Testis (tissue), 2 donors: ENCODE data around the gene FAM210A.

Experiments
- POLR2A ChIP-seq: fragments of 450-650 bp; IDR thresholded peaks from one replicate; pipeline ENCODE4 v1.6.1; 2017; ENCODE audit warnings: antibody characterized with exemption, mild to moderate bottlenecking, moderate library complexity
- TF ChIP-seq, protein P1 (sequence below), 3 experiments: fragments of 450-650 bp in 2 of 3; fragments of 200-600 bp in 1 of 3; sonication (generic) in 1 of 3; IDR thresholded peaks; one replicate each; pipeline ENCODE4 v1.5.1; 2016 to 2019; ENCODE audit warnings: antibody characterized with exemption in 3 of 3, mild to moderate bottlenecking in 2 of 3, moderate library complexity in 1 of 3

GRCh38 chr18:13775058-13775457 lies 48.7 kb upstream of the FAM210A start:
- TF ChIP-seq, protein P1, sequence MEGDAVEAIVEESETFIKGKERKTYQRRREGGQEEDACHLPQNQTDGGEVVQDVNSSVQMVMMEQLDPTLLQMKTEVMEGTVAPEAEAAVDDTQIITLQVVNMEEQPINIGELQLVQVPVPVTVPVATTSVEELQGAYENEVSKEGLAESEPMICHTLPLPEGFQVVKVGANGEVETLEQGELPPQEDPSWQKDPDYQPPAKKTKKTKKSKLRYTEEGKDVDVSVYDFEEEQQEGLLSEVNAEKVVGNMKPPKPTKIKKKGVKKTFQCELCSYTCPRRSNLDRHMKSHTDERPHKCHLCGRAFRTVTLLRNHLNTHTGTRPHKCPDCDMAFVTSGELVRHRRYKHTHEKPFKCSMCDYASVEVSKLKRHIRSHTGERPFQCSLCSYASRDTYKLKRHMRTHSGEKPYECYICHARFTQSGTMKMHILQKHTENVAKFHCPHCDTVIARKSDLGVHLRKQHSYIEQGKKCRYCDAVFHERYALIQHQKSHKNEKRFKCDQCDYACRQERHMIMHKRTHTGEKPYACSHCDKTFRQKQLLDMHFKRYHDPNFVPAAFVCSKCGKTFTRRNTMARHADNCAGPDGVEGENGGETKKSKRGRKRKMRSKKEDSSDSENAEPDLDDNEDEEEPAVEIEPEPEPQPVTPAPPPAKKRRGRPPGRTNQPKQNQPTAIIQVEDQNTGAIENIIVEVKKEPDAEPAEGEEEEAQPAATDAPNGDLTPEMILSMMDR (IDR thresholded peaks at IDR 0.05), result no peak
- TF ChIP-seq POLR2A, result no peak
